NOMO-1 treated with dmso at 0.1 percent for 144 hours (cell line): Measurements from ENCODE around the gene INTS6L.
"Not testable (repeated sequence)": the region's sequence is repeated elsewhere in the genome, so short reads cannot be mapped to it uniquely, and the experiment has no call there.

Experiments
- DNase-seq: peaks from one replicate; lab custom pipeline; 2025; ENCODE audit not compliant: unreplicated experiment; lab: John Stamatoyannopoulos, UW

Gene INTS6L

DNA sequence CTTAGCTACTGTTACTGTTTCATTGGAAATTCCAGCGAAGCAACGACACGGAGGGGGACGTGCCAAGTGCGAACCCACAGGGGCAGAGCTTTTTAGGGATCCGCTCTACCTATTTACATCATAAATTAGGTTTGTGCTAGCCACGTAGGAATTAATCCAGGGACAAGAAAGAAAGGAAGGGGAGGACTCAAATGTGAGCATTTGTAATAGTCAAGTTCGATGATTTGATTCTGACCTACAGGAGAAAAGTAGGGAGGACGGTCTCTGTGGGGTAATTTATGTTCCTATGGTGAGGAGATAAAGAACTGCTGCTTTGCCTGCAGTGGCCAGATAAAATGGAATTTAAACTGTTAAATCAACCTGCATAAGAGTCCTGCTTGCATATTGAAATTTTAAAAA lies 1.7 kb downstream of the INTS6L start:
- DNase-seq, result no peak

DNA sequence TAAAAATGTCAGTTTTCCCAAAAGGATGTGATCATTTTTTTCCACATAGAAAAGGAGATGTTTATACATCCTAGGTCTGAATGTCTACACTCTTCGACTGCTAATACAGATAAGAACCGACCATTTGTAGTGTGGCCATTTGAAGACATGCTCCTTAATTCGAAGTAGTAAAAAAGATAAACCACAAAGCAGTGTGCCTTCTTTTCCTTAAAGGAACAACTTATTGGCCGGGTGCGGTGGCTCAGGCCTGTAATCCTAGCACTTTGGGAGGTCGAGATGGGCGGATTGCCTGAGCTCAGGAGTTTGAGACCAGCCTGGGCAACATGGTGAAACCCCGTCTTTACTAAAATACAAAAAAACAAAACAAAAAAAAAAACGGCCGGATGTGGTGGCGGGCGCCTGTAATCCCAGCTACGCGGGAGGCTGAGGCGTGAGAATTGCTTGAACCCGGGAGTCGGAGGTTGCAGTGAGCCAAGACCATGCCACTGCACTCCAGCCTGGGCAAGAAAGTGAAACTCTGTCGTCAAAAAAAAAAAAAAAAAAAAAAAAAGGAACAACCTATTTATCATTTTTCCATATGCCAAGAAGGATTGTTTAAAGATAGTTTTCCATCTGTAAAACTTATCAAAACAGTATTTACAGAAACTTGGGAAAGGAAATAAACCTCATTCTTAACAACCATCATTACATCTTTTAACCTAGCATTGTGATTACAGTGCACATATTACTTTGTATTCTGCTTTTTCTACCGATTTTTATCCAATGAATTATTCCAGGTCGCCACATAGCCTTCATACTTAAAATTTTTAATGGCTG lies 2.6 kb downstream of the INTS6L start:
- no peak for DNase-seq

DNA sequence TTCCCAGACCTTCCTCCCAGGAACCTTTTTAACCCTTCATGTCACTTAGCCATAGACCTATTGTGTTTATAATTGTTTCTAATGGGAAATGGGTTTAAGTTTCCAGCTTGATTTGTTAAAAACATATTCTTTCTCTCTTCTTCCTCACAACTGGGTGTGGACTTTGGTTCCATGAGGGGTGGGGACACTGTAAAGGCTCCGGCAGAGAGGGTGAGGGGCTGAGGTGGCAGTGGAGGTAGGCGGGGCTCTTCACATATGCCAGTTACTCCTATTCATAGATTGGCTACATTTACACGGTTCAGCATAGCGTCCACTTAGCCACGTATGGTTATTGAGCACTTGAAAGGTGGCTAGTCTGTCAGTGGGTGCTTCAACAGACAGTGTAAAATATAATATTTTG lies 7.8 kb downstream of the INTS6L start:
- DNase-seq, result no peak

DNA sequence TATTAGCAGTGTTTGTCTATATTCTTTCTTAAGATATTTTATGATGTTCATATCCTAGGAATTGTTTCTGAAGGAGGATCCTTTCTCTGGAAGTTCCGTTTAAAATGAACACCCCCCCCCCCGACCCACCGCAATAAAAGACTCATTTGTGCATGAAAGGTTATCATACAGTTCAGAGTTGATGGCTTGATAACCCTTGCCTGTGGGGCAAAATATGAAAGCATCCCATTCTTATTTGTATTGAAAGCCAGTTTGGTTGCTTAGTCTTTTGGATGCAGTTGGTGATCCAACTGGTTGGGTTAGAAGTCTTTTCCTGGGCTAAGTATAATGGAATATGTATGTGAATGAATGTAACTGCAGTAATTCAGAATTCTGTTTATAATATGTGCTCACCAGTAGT lies 8.3 kb downstream of the INTS6L start:
- DNase-seq, result no peak

DNA sequence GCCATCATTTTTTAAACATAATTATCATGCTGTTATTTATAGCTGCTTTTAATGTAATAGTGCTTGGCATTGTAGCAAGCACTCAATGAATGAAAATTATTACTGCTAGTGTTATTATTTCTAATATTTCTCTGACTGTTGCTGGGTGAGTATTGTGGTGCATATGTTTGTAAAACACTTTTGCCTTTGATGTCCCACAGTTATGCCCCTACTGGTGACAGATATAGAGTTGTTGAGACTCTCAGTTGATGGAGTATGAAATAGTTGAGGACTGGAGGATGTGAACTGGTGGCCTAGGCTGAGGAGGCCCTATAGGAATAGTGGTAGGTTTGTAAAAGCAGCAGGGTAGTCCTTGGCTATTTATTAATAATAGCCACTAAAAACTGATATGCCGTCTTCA lies 9.6 kb downstream of the INTS6L start:
- no peak for DNase-seq

DNA sequence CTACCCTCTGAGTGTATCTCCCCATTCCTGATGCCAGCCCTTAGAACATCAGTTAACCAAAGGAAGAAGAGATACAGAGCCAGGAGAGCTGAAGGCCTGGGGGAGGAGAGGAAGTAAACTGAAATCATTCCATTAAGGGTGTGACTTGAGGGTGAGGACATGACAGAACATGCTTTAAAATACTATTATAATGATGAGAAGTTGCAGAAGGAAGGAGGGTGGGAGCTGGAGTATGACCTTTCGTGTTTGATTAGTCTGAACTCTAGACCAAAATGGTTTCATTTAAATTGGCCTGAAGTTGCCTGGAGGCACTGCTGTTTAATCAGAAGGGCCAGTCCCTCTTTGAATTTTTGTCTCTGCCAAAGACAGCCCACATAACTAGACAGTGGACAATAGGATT lies 11.4 kb downstream of the INTS6L start:
- peak; percentile 39 for DNase-seq

DNA sequence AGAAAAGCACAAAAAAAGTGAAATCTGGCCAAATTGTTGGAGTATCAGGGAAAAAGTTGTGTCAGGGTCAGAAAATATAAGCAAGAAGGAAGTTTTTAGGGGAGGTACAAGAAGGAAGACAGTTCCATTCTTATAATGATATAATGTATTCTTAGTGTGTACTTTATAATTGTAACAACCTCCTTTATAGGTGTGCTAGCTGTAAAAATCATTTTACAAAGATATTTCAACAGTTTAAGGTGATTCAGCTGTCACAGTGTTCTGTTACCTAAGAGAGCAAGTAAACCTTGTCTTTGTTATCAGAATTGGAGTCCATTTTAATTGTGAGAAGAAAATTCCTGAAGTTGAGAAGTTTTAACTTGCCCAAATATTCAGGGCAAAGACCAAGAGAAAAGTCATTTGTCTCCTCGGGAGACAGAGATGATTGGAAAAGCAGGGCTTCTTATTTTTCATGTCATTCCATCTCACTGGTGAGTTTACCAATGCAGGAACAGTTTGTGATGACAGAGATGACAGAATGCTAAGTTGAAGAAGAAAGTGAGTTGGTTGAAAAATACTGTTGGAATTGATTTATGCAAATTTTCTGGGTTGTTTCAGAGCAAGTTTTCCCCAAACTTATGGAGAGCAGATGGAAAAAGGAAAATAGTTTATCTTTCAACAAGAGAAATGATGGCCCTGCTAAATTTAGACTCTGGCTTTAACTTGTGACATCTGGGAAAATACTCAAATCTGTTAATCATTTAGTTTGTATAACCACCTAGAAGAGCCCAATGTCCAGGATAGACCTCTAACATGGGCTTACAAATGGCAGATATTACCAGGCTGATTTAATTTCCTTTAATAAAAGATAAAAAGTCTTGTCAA lies 14.8 kb downstream of the INTS6L start:
- no peak for DNase-seq

DNA sequence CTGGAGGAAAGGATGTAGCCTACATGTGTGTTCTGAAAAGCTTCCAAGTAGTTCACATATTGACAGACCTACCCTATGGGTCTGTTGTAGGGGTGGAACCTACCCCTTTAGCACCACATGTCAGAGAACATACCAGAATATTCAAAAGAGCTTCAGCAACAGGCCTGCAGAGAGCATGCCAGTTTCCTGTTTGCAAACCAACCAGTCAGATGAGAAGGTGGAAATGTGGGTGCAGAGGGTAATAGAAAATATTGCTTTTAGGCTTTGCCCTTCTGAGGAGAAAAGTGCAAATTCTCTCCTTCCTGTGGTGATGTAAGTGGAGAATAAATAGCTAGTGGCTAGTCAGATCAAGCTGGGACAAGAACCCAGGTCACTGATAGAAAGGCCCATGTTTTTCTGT lies 16.4 kb downstream of the INTS6L start:
- DNase-seq, result no peak

DNA sequence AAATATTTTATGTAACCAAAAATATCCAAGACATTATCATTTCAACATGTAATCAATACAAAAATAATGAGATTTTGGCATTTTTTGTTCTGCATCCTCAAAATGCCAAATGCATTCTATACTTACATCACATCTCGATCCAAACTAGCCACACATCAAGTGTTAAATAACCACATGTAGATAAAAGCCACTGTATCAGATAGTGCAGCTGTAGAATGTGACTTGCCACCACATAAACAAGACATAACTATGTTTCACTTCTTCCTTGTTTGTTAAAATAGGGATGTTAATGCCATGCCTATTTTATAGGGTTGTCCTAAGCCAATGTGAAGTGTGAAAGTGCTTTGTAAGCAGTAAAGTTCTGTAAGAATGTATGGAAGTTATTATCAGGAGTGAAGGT lies 20.9 kb downstream of the INTS6L start:
- no peak for DNase-seq

DNA sequence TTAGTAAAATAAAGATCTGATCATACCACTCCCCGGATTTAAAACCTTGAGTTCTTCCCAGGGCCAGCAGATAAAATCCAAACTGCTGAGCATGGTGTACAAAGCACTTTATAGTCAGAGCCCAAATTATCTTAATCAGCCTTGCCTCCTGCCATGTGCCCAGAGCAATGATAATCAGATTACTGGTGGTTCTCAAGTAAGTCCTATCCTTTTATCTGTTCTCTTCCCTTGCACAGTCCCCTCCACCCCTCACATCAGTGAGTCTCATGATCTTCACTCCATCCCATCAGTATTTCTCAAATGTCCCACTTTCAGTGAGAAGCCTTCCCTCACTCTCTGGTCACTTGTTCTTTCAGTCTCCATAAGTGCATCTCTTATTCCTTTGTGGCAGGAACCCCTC lies 22.7 kb downstream of the INTS6L start:
- DNase-seq, result no peak

DNA sequence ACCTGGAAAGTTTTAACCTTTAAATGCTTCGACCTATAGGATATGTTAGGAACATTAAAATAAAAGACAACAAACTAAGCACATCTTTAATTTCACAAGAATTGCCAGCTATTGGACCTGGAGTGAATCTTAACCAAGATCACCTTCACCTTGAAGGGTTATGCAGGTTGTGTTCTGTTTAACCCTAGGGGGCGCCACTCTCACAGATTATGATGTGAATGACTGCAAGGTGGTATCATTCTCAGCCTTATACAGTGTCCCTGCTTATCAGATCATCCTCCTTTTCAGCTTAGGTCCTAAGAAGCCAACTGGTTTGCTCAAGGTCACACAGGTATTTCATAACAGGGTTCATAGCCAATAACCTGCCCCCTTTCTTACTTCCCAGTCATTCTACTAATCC lies 23.5 kb downstream of the INTS6L start:
- no peak for DNase-seq

DNA sequence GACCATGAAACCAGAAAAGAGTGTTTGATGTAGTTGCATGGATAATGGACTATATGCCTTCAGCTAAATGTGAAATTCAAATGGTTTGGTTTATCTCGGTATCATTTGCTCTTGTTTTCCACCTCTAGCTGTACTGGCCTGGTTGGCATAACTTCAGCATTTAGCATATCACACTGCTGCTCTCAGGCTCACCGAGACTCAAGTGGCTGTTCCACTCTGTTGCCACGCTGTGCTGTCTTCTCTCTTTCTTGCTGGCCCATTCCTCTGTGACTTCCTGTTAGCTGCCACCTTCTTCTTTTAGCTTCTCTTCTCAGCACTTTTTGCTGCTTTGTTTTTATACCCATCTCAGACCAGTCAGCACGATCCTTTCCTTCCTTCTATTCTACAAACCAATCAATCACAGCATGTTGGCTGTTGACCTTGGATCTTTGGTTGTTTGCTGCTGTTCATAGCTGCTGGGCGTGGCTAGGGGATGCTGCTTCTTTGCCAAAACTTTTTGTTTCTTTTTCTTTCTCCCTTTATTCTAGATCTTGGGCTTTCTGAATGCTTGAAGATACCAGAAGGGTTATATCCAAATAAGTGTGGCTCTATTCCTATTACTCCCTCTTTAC lies 24.0 kb downstream of the INTS6L start:
- no peak for DNase-seq

DNA sequence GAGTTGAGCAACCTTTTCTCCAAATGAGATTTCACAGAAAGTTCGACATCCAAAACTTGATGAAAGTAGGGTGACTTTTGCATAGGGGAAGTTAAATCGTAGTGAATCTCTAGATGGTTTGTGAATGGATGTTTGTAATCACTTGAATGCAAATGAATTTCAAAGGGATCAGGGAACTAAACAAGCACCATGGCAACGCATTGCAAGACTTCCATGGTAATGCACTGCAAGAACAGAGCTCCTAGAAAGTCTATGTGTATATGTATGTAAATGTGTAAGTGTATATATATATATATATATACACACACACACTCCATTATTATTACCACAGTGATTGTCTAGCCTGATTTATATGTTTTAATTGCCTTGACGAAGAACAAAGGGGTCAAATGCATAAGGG lies 27.3 kb downstream of the INTS6L start:
- no peak for DNase-seq

DNA sequence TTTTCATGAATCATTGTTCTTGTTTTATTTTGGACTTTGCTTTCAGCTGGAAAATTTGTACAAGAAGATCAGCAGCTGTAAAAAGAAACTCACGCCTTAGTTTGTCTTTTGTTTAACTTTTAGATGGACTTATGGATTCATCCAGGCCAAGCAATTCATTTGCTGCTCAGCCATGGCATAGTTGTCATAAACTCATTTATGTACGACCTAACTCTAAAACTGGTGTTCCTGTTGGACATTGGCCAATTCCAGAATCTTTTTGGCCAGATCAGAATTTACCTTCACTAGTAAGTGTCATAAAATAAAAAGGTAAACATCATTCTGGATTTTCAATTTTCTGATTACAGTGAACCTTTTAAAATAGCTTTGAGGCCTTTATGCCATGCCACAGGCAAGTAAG lies 29.1 kb downstream of the INTS6L start:
- no peak for DNase-seq

DNA sequence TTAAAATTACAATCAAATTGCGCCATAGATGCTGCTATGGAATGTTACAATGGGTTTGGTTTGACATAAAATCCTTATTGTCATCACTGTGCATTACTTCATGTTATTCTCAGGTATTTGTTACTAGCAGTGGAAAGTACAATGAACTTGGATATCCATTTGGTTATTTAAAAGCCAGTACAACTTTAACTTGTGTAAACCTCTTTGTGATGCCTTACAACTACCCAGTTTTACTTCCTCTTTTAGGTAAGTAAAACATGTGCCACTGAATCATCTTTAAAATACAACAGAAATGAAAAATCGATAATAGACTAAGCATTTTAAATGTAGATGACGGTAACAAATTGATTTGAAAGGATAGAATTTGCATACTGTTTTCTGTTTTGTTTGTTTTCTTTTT lies 35.6 kb downstream of the INTS6L start:
- DNase-seq, result peak; percentile 2

DNA sequence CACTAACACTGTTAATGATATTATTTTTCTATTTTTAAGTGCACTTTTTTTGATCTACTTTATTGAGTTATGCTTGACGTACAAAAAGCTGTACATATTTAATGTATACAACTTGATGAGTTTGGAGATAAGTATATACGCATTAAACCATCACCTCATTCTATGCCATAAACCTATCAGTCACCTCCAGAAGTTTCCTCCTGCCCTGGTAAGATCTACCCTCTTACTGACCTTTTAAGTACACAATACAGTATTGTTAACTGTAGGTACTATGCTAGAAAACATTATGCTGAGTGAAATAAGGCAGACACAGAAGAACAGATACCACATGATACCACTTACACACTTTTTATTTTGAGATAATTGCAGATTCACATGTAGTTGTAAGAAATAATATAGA lies 36.9 kb downstream of the INTS6L start:
- no peak for DNase-seq

DNA sequence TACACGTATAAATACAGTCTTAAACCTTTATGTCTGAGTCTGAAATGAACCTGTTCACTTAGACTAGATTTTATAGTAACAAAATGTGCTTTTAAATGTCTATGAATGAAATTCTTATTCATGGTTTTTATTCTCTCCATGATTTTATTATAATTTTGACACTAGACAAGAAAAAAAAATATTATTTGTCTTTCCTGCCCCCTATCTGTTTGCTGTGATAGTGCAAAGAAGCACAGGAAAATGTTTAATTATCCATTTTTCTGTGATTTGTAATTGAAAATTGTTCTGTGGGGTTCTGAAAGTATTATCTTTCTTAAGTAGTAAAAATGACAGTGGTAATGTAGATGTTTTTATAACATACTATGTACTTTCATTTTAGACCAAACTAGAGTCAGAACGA lies 52.0 kb downstream of the INTS6L start:
- DNase-seq, result no peak

DNA sequence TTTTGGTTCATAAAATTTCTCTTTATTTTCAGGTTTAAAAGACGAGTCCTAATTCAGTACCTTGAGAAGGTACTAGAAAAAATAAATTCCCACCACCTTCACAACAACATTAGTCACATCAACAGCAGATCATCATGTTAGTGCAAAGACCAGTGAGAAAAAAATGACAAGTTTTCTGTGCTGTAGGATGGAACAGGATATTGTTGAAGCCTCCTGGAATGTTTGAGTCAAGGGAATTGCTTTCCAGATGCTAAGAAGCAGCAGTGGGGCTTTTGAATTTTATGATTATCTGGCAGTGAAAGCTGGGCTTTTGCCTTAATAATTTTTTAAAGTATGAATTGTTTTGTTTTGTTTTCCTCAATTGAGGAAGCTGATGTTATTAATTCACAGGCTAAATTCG lies 61.0 kb downstream of the INTS6L start:
- DNase-seq, result no peak

DNA sequence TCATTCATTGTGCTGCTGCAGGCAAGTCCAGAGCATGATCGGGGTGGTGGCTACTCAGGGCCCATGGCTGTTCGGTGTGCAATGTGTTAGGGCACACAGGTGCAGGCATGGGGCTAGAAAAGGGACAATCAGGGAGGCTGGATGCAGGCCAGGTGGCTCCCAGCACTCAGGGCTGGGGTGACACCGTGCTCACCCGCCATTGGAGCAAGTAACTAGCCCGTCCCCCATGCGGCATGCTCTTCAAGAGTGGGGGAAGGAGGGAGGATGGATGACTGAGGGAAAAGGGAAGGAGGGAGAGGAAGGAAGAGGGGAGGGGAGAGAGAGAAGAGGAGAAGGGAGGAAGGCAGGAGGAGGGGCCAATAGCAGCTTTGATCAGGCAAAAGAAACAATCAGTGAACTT lies 64.7 kb downstream of the INTS6L start:
- DNase-seq, result no peak

DNA sequence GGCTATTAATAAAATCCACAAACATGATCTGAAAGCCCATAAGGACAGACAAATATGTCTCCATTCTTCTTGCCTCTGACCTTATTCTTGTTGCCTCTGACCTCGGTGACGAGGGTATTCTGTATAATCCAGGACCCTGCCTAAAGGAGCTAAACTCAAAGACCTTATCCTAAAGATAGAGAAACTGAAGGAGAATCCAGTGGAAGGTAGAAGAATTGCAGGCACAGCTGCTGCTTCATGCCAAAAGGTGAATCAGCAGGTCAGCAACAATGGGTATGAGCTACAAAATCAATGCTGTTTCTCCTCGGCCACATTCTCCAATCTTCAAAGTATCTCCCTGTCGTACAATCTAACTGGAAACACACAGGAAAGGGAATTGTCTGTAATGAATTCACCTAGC lies 71.4 kb downstream of the INTS6L start:
- no peak for DNase-seq

DNA sequence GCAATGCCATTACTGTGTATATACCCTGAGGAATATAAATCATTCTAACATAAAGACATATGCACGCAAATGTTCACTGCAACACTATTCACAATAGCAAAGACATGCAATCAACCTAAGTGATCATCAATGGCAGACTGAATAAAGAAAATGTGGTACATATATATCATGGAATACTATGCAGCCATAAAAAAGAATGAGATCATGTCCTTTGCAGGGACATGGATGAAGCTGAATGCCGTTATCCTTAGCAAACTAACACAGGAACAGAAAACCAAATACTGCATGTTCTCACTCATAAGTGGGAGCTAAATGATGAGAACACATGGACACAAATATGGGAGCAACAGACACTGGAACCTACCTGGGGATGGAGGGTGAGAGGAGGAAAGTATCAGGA lies 73.6 kb downstream of the INTS6L start:
- DNase-seq, result not testable (repeated sequence)

DNA sequence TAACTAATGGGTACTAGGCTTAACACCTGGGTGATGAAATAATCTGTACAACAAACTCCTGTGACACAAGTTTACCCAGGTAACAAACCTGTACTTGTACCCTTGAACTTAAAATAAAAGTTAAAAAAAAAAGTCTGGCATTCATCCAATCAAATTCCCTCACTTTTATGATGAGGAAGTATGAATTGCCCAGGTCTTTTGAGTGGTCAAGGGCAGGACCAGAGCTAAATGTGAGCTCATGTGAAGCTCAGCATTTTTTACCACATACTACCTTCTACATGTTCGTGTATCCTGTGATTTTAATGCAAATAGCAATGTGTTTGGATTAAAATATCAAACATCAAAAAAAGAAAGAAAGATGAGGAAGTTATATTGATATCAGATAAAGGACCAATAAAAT lies 74.0 kb downstream of the INTS6L start:
- DNase-seq, result not testable (repeated sequence)
